COLO668 (cell line): ENCODE measurements around the gene MFN1.

Source experiments
- DNase-seq: peaks from one replicate; lab custom pipeline; 2025; ENCODE audit not compliant: unreplicated experiment; lab: John Stamatoyannopoulos, UW

Gene MFN1

DNA sequence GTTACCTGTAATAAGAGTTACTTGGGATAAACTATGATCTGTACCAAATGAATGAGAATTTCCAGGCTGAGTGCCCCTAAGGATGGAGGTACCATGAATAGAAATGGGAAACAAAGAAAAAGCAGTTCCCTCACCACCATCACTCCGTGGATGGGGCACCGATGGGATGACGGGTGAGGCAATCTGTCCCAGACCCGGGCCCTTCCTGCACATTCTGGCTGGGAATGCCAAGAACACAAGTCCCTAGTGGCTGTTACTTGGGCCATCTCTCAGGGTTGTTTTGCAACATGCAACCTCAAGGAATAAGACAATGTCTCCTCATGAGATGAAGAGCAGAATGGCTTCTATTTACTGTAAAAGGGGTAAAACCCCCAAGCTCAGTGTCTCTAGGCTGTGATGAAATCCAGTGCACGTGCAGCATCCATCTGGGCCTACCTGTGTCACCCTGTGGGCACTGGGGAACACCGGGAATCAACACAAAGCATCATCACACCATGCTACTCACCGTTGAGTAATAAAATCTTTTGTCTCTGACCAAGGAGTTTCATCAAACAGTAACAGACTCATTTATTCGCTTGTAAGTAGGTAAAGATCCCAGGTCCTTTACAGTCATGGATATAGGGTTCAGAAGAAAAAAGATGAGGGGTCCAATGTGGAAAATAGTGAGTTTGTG is 81.5 kb downstream of the MFN1 start:
- no peak for DNase-seq

DNA sequence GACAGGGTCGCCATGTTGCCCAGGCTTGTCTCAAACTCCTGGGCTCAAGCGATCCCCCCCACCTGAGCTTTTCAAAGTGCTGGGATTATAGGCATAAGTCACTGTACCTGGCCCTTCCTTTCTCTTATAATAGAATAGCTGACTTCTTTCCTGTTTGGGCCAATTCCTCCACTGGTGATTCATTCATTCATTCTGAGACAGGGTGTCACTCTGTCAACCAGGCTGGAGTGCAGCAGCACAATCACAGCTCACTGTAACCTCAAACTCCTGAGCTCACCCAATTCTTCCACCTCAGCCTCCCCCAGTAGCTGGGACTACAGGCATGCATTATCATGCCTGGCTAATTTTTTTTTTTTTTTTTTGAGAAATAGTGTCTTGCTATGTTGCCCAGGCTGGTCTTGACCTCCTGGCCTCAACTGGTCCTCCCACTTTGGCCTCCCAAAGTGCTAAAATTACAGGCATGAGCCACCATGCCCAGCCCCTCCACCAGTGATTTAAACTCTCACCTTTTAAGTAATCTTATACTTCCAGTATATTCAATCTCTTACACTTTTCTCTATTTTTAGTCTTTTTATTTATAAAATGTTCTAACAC is 82.9 kb downstream of the MFN1 start:
- no peak for DNase-seq

DNA sequence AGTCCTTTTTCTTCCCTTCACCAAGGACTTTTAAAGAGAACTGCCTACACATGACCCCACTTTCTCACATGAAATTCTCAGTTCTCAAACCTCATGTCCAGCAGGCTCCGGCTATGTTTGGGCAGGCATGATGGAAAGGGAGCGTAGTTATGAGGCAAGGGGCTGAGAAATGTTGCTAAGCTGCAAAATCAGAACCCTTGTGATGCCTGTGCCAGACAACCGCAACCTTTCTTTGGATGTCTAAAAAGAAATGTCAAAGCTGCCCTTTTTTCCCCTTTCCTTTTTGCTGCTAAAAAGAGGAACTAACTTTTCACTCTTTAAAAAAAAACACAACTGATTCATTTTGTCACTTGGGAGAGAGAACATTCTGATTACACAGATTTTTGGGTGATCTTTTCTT is 84.5 kb downstream of the MFN1 start:
- DNase-seq = no peak

DNA sequence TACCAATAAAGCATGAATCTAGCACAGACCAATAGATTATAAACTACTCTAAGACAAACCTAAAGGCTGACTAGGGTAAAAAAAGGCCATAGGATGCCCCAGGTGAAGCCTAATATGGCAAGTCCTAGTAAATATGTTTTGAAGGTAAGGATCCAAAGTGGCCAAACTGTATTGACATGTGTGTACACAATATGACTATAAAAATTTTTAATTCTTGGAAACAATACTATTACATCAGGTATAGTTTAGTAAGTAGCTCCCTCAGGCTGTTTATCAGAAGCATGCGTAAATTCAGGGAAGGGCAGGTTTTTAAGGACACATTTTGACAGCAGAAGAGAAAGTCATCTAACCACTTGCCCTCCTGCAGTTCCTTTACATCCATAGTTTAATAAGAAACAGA is 84.9 kb downstream of the MFN1 start:
- no peak for DNase-seq

DNA sequence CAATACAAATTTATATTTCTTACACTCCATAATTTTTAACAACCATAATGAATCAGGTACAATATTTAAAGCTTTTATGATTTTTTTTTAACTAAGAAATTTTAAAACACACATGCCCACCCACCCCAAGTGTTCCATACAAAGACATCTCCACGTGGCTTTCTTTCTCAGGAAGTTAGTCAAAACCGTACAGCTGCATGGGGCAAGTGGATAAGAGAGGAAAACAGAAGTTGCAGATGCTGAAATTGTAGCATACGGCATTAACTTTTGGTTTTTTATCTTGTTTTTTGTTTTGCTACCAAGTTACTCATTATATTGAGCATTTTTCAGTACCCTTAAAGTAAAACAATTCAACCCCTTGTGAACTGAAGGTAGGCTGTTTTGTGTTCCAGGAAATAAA is 89.0 kb downstream of the MFN1 start:
- DNase-seq = no peak

DNA sequence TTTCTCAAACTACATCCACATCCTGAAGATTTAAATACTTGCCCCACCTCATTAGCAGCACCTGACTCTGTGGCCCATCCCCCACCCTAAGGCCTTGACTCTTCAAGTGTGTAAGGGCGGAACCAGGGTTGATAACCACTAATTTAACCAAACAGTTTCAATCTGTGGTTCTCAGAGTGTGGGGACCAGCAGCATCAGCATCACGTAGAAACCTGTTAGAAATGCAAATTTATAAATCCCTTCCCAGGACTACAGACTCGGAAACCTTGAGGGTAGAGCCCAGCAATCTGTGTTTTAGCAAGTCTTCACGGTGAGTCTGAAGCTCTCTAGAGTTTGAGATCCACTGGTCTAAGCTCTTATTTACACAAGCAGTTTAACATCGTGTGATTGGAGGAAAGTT is 91.3 kb downstream of the MFN1 start:
- no peak for DNase-seq
